BE2C (cell line): Measurements from ENCODE around the gene EMC8.

ENCODE experiments used
- DNase-seq: peaks from one replicate; pipeline ENCODE4 v3.0.0-alpha.2; 2020
- H3K27me3 ChIP-seq: fragments of 250-450 bp; sonication (Bioruptor Pico); 2 replicates; pipeline ENCODE4 v1.5.1; 2020; ENCODE audit warnings: mild to moderate bottlenecking
- H3K36me3 ChIP-seq: fragments of 250-450 bp; sonication (Bioruptor Pico); 2 replicates; pipeline ENCODE4 v1.5.1; 2020; ENCODE audit warnings: mild to moderate bottlenecking
- H3K4me1 ChIP-seq: fragments of 250-450 bp; sonication (Bioruptor Pico); 2 replicates; pipeline ENCODE4 v1.5.1; 2020
- H3K4me3 ChIP-seq: 2 replicates; pipeline ENCODE4 v1.5.1; 2011; ENCODE audit warnings: low read depth, low read length
- H3K9me3 ChIP-seq: fragments of 250-450 bp; sonication (Bioruptor Pico); 2 replicates; pipeline ENCODE4 v1.5.1; 2020
- CTCF ChIP-seq: IDR thresholded peaks from 2 replicates; pipeline ENCODE4 v1.5.1; 2012; ENCODE audit warnings: mild to moderate bottlenecking, low read depth, low read length

Gene EMC8

GRCh38 chr16:85836706-85837582 lies 37.6 kb upstream of the EMC8 start:
- TF ChIP-seq CTCF: no peak
- Histone ChIP-seq H3K4me1 (no peaks in the 10 kb centered on the region), H3K4me3 (no peak overlapping the region), H3K27me3 (peaks cover 52% of the 10 kb centered on the region), H3K36me3 (no peaks in the 10 kb centered on the region), H3K9me3 (peaks cover 2% of the 10 kb centered on the region; the same call in 1 of the 2 replicates)
- DNase-seq: no peak

GRCh38 chr16:85835956-85836705 lies 36.8 kb upstream of the EMC8 start:
- Histone ChIP-seq H3K27me3 (peaks cover 52% of the 10 kb centered on the region), H3K9me3 (peaks cover 2% of the 10 kb centered on the region; the same call in 1 of the 2 replicates), H3K36me3 (no peaks in the 10 kb centered on the region), H3K4me3 (no peak overlapping the region), H3K4me1 (no peaks in the 10 kb centered on the region)
- no peak for DNase-seq
- TF ChIP-seq CTCF: no peak

- no peak for DNase-seq
- peaks cover 2% of the 10 kb centered on the region; the same call in 1 of the 2 replicates for H3K9me3 ChIP-seq
- H3K4me1 ChIP-seq: no peaks in the 10 kb centered on the region
- H3K4me3 ChIP-seq: no peak overlapping the region
- no peaks in the 10 kb centered on the region for H3K36me3 ChIP-seq
- no peak for TF ChIP-seq CTCF
- peaks cover 52% of the 10 kb centered on the region for H3K27me3 ChIP-seq
Measured at GRCh38 chr16:85835227-85835751, 35.9 kb upstream of the EMC8 start.

- Histone ChIP-seq H3K4me1 (no peaks in the 10 kb centered on the region), H3K36me3 (no peaks in the 10 kb centered on the region)
Measured at GRCh38 chr16:85834741-85835140, 35.4 kb upstream of the EMC8 start.

GRCh38 chr16:85833219-85833920 lies 34.0 kb upstream of the EMC8 start:
- H3K4me3 ChIP-seq: no peak overlapping the region
- no peaks in the 10 kb centered on the region for H3K4me1 ChIP-seq
- H3K9me3 ChIP-seq: peaks cover 2% of the 10 kb centered on the region; the same call in 1 of the 2 replicates
- DNase-seq: no peak
- no peak for TF ChIP-seq CTCF
- H3K27me3 ChIP-seq: peaks cover 54% of the 10 kb centered on the region
- H3K36me3 ChIP-seq: no peaks in the 10 kb centered on the region

More at GRCh38 chr16:85834741-85835140, 35.4 kb upstream of the EMC8 start:
- Histone ChIP-seq H3K9me3 (peaks cover 2% of the 10 kb centered on the region; the same call in 1 of the 2 replicates), H3K27me3 (peaks cover 53% of the 10 kb centered on the region), H3K4me3 (no peak overlapping the region)
- DNase-seq: no peak
- TF ChIP-seq CTCF: no peak
